PFSK-1 (cell line): ENCODE measurements around the gene BPIFB1.

ENCODE experiments used
- POLR2AphosphoS5 ChIP-seq: IDR thresholded peaks from 2 replicates; pipeline ENCODE4 v1.6.1; 2012; ENCODE audit warnings: low read depth, mild to moderate bottlenecking, control low read depth, low read length, moderate library complexity
- TAF1 ChIP-seq: IDR thresholded peaks from 2 replicates; pipeline ENCODE4 v1.6.1; 2012; ENCODE audit warnings: low read length, control low read depth, borderline replicate concordance; ENCODE audit not compliant: insufficient read depth

GRCh38 chr20:33249456-33249855 is 33.6 kb upstream of the BPIFB1 start:
- TF ChIP-seq POLR2AphosphoS5: no peak
- no peak for TF ChIP-seq TAF1
